Stimulated activated CD8-positive, alpha-beta memory T cell treated with anti-CD3 and anti-CD28 coated beads, Interleukin-12 subunit alpha, Interleukin-12 subunit beta, amount 100 ng/mL, for 1 hour (primary cell): ENCODE data around the gene PAQR5.
"Not testable (repeated sequence)": the region's sequence is repeated elsewhere in the genome, so short reads cannot be mapped to it uniquely, and the experiment has no call there.

ENCODE experiments used
- DNase-seq: peaks from one replicate; pipeline ENCODE4 v3.0.0-alpha.2; 2020; ENCODE audit warnings: low read depth

The PAQR5 gene

GRCh38 chr15:69316291-69316690 is 17.6 kb downstream of the PAQR5 start:
- DNase-seq, result no peak

- DNase-seq, result no peak
These were observed 18.7 kb downstream of the PAQR5 start for GRCh38 chr15:69317392-69317841.

DNA sequence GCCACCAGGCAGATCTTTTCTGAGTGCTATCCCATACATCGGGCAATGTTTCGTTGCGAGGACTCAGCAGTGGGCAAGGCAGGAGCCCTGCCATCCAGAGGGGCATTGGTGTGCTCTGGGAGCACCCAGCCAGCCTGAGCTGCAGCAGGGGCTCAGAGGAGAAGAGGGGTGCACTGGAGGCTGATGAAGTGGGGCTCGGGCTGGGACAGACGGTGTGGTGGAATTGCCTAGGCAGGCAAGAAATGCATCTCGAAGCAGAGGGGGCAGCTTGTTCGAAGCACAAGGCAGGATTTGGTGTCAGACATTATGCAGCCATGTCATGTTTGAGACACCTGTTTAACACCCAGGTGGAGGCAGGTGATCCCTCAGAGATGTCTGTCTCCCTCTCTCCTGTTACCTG is 19.3 kb downstream of the PAQR5 start:
- no peak for DNase-seq

- DNase-seq, result no peak
These were observed 21.0 kb downstream of the PAQR5 start for GRCh38 chr15:69319384-69320375.

GRCh38 chr15:69320977-69321554 is 22.4 kb downstream of the PAQR5 start:
- no peak for DNase-seq

DNA sequence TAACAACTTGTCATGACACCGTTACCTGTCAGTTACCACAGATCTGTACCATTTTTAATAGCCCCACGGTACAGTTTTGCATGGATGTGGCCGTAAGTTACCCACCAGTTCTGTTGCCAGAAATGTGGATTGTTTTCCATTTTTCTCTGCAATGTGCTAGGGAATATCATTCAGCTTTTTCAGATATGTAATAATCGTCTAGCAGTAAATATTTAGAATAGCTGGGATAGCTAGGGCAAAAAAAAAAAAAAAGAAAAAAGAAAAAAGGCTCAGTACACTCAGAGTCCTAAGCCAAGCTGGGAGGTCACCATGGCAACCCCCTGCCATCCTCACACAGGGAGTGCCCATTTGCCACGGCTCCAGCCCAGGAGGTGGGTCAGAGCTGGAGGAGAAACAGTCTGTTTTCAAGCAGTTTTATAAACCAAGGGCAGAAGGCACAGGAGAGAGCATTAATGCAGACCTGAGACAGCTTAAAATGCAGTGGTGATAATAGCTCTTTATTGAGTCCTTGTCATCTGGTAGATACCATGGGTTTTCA is 25.2 kb downstream of the PAQR5 start:
- DNase-seq, result no peak

DNA sequence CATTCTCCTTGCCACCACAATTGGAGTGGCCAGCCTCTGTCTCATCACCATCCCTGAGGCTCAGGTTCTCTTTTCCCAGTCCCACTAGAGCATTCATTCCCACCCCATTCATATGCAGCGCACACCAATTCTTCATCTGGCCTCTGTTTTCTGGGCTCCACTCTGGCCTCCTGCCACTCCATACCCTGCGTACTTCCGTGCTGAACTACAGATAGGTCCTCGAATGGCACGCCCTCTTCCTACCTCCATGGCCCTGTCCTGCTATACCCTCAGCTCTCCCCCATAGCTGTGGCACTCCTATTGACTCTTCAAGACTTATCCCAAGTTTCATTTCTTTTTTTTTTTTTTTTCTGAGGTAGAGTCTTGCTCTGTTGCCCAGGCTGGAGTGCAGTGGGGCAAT is 25.9 kb downstream of the PAQR5 start:
- no peak for DNase-seq

DNA sequence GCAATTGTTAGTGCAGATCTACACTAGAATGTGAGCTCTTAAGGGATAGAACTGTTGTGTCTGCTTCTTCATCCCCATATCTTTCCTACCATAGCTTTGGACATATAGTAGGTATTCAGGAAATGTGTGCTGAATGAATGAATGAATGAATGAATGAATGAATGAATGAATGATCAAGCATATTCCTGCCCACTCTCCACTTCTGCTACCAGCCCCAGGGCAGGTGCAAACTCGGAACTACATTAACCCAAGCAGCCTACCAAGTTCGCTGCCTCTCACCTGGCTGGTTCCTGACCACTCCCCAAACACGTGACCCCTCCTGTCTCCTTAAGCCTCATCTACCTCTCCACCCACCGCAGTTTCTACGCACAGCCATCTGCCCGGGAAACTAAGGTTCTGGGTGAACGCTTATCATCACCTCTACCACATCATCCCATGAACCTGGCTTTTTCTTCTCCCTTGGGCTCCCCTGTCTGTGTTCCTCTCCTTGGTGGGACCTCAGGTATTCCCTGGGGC is 26.8 kb downstream of the PAQR5 start:
- no peak for DNase-seq

GRCh38 chr15:69328080-69328479 is 29.4 kb downstream of the PAQR5 start:
- DNase-seq, result no peak

GRCh38 chr15:69328739-69329138 is 30.0 kb downstream of the PAQR5 start:
- DNase-seq, result no peak

- DNase-seq, result no peak
These were observed 38.4 kb downstream of the PAQR5 start for GRCh38 chr15:69337138-69337537.

DNA sequence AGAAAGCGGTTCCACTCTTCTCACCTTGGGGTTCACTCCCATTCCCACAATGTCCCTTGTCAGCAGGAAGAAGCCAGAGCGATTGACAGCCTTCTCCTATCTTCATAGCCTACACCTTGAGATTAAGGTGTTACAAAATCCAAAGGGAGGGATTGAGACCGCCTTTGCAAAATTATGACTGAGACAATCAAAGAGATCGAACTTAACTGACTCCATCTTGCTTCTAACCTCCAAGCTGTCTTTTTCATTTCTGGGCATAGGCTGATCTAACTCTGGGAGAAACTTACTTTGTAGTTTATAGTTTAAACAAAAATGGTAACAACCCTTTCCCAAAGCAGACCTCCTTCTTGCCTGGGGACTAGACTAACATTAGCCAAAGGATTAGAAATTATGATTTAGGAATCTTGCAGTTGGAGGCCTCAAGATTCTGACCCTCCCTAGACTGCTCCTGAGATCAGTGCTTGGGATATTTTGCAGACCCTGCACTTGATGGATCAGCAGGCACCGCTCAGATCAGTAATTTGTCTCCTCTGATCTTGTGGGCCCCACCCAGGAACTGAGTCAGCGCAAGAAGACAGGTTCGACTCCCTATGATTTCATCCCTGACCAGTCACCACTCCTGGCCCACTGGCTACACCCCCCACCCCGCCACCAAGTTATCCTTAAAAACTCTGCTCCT is 40.0 kb downstream of the PAQR5 start:
- no peak for DNase-seq

- not testable (repeated sequence) for DNase-seq
These were observed 40.5 kb downstream of the PAQR5 start for GRCh38 chr15:69339214-69339543.

DNA sequence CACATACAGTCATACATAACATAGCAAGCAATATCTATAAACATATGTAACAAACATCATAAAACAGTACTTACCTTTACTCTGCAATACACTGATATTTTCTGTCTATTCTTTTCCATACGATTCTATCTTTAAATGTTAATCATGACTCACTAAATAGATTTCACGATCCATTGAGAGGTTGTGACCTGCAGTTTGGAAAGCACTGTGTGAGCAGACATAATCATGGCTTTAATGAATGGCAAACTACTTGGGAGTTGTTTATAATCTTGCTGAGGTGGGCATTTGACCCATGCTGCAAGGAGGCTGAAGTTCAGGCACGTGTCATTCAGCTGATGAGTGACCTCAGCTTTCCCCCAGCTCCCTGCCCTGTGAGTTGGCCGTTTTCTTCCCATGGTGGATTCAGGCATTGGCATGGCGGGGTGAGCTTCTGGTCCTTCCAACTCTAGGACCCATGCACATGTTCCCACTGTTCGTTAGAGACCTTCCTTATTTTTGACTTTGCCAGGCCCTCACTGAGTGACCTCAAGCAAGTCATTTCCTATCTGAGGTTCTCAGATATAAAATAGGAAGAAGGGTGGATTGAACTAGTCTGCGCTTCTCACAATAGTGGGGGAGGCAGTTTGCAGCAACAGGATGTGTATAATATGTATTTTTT is 41.7 kb downstream of the PAQR5 start:
- no peak for DNase-seq

DNA sequence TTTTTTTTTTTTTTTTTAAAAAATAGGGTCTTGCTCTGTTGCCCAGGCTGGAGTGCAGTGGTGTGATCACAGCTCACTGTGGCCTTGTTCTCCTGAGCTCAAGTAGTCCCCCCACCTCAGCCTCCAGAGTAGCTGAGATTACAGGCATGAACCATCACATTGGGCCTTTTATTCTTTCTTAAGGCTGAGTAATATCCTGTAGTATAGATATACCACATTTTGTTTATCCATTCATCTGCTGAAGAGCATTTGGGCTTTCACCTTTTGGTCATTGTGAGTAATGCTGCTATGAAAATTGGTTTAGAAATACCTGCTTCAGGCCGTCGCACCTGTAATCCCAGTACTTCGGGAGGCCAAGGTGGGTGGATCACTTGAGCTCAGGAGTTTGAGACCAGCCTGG is 42.6 kb downstream of the PAQR5 start:
- DNase-seq, result no peak

DNA sequence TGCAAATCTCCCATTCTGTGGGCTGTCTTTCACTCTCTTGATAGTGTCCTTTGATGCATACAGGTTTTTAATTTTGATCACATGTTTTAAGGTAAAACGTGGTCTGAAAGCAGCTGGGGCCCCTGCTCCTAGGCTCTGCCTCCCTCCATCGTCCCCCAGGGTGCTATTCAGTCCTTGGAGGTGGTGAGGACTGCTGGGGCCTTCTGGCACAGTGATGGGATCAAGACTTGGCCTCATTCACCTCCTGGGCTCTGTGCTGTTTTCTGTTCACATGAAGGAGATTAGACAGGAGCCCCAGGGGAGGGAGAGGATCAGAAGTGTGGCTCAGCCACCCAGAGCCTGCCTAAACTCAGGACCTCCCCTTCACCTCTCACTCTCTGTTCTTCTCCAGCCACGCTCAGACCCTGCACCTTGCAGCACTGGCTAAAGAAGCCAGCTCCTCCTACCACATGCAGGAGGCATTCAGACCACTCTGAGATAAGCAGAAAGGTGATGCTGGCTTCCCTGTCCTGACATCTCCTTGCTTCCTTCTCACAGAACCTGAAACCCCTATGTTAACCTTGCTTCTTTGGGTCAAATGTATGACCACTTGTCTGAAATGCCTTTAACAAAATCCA is 43.9 kb downstream of the PAQR5 start:
- DNase-seq, result no peak

DNA sequence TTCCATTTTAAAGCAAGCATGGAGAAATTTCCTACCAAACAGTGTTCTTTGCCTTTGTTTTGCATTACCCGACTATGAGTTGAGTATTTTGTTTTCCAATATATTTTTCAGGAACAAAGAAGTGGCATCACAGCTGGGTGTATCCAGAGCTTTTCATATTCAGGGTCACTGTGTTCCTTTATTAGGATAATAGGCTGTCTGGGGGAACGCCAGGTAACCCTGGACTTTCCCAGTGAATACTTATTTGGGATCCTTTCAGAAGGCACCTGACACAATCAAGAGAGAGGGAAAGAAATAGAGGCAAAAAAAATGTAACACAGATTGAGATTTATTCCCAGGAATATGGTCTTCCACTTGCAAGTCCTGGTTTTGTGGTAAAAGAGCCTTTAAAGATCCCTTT is 44.4 kb downstream of the PAQR5 start:
- DNase-seq, result no peak

DNA sequence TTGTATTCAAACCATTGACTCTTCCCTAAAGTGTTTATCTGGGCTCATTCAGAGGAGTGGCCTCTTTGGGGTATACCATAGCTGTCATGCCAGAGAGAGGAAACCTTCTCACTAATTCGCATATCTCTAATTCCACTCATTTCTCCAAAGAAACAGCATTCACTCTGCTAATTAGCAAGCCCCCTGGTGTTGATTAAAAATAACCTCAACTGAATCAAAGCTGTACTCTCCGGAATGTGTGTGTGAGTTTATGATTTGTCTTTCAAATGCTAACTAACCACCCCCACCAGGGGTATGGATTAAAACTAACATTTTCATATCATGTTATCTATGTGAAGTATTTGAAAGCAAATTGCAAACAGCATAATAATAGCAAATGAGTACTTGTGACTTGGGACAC is 45.5 kb downstream of the PAQR5 start:
- DNase-seq, result no peak

DNA sequence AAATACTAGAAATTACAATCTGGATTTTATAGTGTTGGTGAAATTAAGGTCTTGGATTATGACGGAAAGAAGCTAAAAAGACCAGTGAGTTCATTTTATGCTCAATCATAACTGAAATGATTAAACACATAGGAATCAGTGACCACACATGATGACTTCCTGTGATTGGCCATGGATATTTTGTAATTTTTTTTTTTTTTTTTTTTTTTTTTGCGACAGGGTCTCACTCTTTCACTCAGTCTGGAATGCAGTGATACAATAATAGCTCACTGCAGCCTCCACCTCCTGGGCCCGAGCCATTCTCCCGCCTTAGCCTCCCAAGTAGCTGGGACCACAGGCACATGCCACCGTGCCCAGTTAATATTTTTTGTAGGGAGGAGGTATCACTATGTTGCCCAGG is 47.4 kb downstream of the PAQR5 start:
- DNase-seq, result no peak

GRCh38 chr15:69351333-69351732 is 52.6 kb downstream of the PAQR5 start:
- no peak for DNase-seq

DNA sequence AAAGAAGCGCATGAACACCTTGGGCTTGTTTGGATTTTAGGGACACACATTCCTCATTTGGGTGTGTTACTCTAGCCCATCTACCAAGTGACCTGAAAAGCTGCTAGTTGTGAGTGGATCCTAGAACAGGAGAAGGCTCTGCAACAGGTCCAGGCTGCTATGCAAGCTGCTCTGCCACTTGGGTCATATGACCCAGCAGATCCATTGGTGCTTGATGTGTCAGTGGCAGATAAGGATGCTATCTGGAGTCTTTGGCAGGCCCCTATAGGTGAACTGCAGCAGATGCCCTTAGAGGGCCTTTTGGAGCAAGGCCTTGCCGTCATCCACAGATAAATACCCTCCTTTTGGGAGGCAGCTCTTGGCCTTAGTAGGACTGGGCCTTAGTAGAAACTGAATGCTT is 53.2 kb downstream of the PAQR5 start:
- no peak for DNase-seq
